HL-60/S4 treated with phorbol 12-myristate 13-acetate at 8.2 ng/mL for 4 days and 3 days (cell line): Measurements from ENCODE around the gene BNIP2.

Experiments used
- in situ Hi-C: fragments of 300-500 bp; cut with MboI; formaldehyde crosslinking; loops from 2 replicates; pipeline ENCODE4 v1.15.0; 2022; ENCODE audit warnings: low sequenced_read_pairs

The BNIP2 gene

GRCh38 chr15:59688782-59689625 lies at the start of gene BNIP2:
BNIP2 (minus strand) TSS chr15:59689320; CDS start chr15:59682457, 6,863 bp downstream.
- in situ Hi-C loops, result loop anchor here (25.0 kb wide), 1 partner anchor 798 kb away; the partner anchor contains the start of gene ICE2

GRCh38 chr15:59738676-59739075 lies 49.6 kb upstream of the BNIP2 start:
- in situ Hi-C loops, result loop anchor here (25.0 kb wide), 1 partner anchor 424 kb away; no protein-coding TSS in a partner anchor

- in situ Hi-C loops, result loop anchor here (25.0 kb wide), 1 partner anchor 426 kb away; no protein-coding TSS in a partner anchor
Measured at GRCh38 chr15:59736181-59736580, 47.1 kb upstream of the BNIP2 start.

- in situ Hi-C loops, result loop anchor here (25.0 kb wide), 1 partner anchor 437 kb away; no protein-coding TSS in a partner anchor
Measured at GRCh38 chr15:59725151-59725486, 36.0 kb upstream of the BNIP2 start.

GRCh38 chr15:59723687-59724346 lies 34.7 kb upstream of the BNIP2 start:
- in situ Hi-C loops, result no loop called here

GRCh38 chr15:59722476-59722875 lies 33.4 kb upstream of the BNIP2 start:
- in situ Hi-C loops, result no loop called here

GRCh38 chr15:59722037-59722436 lies 32.9 kb upstream of the BNIP2 start:
- in situ Hi-C loops, result no loop called here

- in situ Hi-C loops, result no loop called here
Measured at GRCh38 chr15:59721411-59721810, 32.3 kb upstream of the BNIP2 start.

GRCh38 chr15:59713177-59713576 lies 24.1 kb upstream of the BNIP2 start:
- in situ Hi-C loops, result no loop called here

- in situ Hi-C loops, result no loop called here
Measured at GRCh38 chr15:59711451-59712243, 22.5 kb upstream of the BNIP2 start.

GRCh38 chr15:59707619-59708018 lies 18.5 kb upstream of the BNIP2 start:
- in situ Hi-C loops, result no loop called here

- in situ Hi-C loops, result no loop called here
Measured at GRCh38 chr15:59703979-59704796, 15.1 kb upstream of the BNIP2 start.

- in situ Hi-C loops, result no loop called here
Measured at GRCh38 chr15:59702351-59702750, 13.2 kb upstream of the BNIP2 start.

GRCh38 chr15:59701880-59702279 lies 12.8 kb upstream of the BNIP2 start:
- in situ Hi-C loops, result no loop called here

GRCh38 chr15:59699810-59700431 lies 10.8 kb upstream of the BNIP2 start:
- in situ Hi-C loops, result loop anchor here (25.0 kb wide), 1 partner anchor 787 kb away; the partner anchor contains the start of gene ICE2

- in situ Hi-C loops, result loop anchor here (25.0 kb wide), 1 partner anchor 789 kb away; the partner anchor contains the start of gene ICE2
Measured at GRCh38 chr15:59698065-59698464, 8.9 kb upstream of the BNIP2 start.

GRCh38 chr15:59696332-59696731 lies 7.2 kb upstream of the BNIP2 start:
- in situ Hi-C loops, result loop anchor here (25.0 kb wide), 1 partner anchor 791 kb away; the partner anchor contains the start of gene ICE2

- in situ Hi-C loops, result loop anchor here (25.0 kb wide), 1 partner anchor 793 kb away; the partner anchor contains the start of gene ICE2
Measured at GRCh38 chr15:59694779-59695178, 5.7 kb upstream of the BNIP2 start.

- in situ Hi-C loops, result loop anchor here (25.0 kb wide), 1 partner anchor 796 kb away; the partner anchor contains the start of gene ICE2
Measured at GRCh38 chr15:59691194-59691805, 2.2 kb upstream of the BNIP2 start.
